HG03108 (cell line): ENCODE results near the gene EHD4.

Experiments
- ATAC-seq: cut with Tn5 transposase; IDR thresholded peaks from one replicate; pipeline ENCODE4 v1.9.1; 2021; ENCODE audit warnings: moderate library complexity; ENCODE audit not compliant: unreplicated experiment

EHD4 gene

DNA sequence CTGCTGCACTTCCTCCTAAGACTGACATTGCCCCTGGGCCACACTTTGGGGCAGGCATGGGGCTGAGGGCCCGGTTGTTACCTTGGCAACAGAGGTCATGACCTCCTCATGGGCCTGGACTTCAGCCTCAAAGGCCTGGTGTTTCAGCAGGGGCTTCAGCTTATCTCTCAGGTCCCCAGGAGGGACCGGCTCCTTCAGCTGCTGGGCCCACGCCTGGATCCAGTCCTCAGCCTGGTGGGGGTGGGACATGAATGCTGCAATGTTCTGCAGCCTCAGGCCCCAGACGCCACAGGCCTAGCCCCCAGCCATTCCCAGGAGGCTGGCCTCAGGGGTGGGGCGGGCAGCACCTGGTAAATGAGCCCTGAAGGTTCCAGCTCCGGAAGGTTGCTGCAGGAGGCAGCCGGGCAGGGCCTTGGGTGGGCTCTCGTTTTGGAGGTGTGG, 106.1 kb downstream of the EHD4 start:
- no peak for ATAC-seq

DNA sequence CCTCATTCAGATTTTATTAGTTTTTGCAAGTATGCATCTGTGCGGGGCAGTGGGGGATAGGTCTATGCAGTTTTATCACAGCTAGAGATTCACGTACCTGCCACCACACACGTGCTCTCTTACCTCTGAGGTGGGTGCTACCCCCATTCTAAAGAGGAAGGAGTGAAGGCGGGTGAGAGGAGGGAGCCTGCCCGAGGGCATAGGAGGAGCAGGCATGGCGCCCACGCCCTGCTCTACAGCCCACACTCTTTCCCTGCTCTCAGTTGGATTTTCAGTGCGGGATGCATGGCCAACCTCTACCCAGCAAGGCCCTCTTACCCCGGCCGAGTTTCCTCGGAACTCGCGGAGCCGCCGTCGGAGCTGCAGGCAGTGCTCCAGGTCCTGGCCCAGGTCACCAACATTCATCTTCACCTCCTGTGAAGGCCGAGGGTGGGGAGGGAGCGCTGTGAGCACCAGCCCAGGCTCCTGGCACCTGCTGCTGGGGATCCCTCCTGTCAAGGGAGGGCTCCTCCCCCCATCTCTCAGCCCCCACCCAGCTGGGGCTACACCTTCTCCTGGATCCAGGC, 106.8 kb downstream of the EHD4 start:
- ATAC-seq = no peak

DNA sequence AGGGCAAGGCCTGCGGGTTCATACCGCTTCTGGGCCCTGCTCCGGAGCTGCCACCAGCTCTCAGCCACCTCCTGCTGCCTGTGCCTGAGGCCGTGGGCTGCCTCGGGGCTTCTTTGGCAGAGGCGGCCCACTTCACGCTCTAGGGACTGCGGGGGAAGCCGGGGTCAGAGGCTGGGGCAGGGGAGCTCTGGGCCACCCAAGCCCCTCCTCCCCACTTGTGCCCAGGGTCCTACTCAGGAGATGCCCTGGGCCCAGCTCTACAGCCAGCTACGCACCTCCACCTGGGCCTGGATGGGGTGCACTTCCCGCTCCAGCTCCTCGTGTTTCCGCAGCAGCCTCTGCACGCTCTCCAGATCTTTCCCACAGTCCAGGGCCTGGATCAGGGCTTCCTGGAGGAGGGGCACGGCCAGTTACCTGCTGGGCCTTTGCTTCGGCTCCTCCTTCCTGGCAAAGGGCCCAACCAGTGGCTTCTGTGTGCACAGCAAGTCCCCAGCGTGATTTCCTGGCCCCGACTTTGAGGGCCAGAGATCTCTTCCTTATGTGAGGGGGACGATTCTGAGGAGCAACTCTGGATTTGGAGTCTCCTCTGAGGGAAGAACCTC, 109.7 kb downstream of the EHD4 start:
- ATAC-seq = no peak

DNA sequence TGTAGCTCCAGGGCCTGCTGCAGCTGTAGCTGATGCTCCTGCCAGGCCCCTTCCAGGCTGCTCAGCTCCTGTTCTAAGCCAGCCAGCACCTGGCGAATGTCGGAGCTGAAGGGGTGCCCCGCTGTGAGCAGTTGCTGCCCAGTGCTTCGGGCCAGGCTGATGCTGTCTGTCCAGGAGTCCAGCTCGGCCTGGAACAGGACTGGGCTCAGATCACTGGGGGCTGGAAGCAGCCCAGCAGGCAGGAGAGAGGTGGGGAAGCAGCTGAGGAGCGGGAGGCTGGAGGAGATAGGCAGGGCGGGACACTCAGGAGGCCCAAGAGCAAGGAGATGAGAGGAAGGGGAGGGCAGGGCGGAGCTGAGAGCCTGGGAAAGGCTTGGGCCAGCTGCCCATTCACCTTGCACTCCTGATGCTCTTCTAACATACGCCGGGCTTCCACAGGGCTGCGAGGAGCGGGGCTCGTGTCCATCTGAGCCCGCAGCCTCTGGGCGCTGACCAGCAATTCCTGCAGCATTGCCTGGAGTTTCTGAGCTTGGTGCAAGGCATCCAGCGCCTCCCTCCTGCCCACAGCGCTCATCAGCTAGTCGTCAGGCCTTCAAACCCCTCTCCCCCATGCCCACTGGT, 110.5 kb downstream of the EHD4 start:
- no peak for ATAC-seq

DNA sequence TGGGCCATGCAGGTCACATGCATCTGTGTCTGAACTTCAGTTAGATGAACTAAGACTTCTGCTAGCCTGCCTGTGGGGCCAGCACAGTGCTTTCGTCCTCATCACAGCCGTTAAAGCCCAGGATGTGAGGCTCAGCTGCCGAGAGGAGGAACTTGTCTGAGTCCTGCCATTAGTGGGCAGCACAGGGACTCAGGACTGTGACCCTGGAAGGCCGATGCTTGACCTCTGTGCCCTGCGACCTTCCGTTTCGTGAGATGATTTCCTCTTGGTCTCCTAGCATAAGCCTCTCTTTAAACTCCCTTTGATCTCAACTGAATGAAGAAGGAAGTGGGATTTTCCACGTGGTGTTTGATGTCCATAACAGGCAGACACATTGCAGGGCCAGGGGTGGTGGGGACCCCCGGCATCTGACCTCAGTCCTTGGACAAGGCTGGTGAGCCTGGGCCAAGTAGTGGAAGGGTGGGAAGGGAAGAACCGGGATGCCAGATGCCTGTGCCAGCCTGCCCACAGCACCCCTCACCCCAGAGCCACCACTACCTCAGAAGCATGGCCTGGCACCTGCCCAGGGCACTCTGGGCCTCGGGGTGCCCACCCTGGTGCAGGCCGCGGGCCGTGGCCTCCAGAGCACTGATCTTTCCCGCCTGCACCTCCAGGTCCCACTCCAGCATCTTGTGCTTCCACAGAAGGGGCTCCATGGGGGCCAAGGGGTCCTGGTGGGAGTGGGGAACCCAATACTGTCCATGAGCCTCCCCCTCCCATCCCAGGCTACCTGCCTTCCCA, 112.1 kb downstream of the EHD4 start:
- no peak for ATAC-seq

DNA sequence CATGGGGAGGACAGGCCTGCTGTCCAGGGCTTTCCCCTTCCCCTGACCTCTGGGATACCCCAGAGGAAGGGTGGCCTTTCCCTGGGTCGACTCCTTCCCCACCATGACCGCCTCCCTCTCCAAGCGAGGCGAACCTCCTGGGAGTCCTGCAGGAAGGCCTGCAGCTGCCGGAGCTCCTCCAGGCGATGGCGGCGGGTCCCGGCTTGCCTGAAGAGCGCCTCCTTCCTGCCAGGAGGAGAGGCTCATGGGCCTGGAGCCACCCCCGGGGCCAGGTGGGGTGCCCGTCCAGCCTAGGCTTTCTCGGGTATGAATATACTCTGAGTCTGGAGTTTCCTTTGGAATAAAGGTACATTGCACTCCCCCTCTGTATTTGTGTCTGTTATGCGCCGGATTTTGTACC, 113.6 kb downstream of the EHD4 start:
- ATAC-seq = no peak

DNA sequence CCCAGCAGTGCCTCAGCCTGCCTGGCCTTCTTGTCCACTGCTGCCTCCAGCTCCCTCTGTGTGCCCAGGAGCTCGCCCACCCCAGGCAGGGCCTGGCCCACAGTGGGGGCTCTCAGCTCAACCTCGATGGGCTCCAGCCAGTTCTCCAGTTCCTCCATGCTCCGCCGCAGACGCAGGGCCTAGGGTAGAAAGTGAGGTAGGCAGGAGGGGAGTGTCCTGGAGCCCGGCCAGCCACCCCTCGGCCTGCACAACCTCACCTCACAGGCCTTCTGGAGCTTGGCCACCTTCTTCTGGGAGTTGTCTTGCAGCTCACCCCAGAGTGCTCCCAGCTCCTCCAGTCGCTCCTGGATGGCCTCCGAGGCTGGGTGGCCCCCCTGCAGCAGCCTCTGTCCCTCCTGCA, 115.0 kb downstream of the EHD4 start:
- no peak for ATAC-seq

DNA sequence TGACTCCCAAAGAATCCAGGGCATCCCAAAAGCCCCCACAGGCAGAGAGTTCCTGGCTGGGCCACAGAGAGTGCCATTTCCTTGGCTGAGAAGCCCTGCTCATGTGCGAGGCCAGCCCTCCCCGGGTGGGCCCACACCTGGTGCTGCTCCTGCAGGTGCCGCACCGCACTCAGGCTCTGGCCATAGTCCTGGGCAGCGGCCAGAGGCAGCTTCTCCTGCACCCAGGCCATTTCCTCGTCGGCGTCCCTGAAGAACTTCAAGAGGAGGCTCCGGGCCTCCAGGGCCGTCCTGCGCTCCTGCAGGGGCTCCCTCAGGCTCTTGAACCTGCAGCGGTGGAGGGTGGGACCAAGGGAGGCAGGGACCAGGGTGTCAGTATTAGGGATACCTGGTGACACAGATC, 115.6 kb downstream of the EHD4 start:
- no peak for ATAC-seq

DNA sequence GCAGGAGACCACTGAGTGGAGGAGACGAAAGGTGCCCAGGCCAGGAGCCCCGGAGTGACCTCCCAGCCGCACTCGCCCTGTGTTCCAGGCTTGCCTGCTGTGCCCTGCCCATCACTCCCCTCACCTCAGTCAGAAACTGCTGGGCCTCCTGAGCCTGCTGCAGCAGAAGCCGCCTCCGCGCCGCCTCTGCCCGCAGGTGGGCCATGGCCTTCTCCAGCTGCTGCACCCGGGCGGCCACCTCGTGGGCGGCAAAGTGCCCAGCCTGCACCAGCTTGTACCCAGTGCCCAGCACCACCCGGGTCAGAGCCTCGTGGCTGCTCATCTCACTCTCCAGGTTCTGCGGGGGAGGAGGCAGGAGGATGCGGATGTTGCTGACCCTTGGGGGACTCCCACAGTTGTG, 116.1 kb downstream of the EHD4 start:
- ATAC-seq = no peak

DNA sequence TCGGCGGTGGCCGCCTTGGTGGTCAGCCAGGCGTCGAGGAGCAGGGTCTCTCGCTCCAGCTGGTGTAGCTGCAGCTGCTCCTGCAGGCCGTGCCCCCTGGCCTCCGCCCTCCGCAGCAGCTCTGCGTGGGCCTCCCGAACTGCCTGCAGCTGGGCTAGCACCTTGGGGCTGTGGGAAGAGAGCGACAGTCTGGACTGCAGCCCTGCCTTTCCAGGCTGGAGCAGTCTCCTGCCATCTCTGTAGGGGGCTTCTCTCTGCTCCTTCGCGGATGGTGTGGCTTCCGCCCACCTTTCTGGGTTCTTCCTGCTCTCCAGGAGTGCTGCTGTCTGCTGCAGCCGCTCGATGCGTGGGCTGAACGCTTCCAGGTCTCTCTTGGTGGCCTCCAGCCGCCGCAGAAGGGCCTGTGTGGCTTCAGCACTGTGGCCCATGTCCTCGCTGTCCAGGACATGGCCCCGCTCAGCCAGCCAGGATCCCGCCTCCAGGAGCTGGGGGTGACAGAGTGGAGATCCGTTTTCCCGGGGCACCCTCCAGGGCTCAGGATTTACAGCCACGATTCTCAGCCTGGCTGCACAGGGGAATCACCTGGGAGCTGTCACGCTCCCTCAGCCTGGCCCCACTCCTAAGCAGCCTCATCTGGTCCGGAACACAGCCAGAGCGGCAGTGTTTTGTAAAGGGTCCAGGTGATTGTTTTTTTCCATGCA, 116.9 kb downstream of the EHD4 start:
- no peak for ATAC-seq

DNA sequence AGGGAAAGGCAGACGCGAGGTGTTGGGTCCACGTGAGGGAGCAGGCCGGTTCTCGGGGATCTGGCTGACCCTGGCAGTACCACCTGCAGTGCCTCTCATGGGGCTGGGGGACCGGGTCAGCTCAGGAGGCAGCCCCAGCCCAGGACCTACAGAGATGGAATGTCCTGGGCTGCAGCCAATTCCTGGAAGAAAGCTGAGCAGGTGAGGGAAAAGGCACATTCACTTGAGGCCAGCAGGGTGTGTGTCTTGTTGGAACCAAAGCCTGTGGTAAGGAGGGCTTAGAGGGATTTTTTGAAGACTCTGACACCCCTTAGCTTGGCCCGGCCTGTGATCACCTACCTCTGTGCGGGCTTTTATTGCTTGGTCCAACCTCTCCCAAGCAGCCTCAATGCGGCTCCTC, 117.9 kb downstream of the EHD4 start:
- no peak for ATAC-seq

DNA sequence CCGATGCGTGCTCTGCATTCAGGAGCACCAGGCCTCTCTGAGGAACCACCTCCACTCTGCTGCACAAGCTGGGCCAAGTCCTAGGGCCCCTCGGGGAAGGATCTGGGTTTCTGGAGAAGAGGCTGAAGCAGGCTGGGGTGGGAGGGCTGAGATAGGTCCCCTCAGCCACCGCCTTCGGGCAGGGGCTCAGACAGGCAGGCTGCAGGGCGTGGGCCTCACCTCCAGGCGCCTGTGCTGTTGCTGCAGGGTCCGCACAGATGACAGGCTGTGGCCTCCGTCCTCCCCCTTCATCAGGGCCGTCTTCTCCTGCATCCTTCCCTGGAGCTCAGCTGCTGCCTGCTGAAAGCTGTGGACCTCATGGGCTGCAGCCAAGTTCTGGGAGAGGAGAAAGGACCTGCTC, 118.5 kb downstream of the EHD4 start:
- ATAC-seq = no peak

DNA sequence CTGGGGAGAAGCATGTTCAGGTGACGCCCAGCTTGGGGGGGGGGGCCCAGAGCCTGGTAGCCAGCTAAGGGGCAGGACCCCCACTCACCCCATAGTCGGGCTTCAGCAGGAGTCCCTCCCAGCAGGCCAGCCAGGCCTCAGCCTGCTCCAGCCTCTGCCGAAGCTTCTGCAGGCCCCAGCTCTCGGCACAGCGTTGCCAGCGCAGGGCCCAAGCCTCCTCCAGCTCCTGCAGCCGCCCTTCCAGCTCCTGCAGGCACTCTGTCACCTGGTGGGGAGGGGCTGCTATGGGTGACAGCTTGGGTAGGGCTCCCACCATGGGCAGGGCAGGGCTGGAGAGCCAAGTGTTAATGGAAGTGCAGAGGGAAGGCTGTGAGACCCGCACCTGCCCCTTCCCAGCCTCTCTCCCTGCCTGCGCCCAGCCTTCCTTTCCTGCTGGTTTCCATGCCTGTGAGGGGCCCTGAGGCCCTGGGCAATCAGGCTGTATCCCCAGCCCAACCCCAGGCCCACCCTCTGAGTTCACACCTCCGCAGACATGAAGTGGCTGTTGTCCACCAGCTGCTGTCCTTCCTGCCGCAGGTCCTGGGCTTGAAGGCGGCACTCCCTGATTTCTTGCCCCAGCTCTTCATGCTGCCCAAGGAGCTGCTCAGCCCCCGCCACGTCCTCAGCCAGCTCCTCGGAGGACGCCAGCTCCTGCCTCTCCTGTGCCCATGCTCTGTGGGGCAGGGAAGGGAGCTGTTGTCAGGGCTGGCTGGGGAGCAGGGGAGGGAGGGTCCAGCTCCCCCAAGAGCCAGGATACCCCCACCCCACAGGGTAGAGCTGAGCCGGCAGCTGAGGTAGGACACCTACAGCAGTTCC, 119.4 kb downstream of the EHD4 start:
- ATAC-seq = no peak

DNA sequence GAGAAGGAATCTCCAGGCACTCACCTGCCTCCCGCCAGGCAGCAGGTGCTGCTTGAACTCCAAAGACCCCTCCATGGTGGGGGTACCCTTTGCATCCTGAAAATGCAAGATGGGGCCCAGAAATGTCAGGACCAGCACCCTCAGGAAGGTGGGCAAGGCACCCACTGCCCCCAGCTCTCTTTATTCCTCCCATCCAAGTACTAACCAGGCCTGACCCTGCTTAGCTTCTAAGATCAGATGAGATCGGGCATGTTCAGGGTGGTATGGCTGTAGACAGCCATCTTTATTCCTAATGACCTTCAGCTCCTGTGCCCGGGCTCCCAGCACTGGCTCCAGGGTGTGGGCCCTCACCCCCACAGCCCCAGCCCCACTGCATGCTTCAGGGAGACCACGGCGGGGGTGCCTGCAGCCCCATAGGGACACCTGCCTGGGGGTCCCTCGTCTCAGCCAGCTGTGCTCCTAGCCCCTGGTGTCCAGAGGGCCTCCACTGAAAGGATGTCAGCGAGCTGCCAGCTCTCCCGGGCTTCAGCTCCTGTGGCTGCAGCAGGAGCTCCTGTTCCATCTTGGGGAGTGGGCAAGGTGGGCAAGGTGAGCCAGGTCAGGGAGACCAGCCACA, 120.5 kb downstream of the EHD4 start:
- no peak for ATAC-seq

DNA sequence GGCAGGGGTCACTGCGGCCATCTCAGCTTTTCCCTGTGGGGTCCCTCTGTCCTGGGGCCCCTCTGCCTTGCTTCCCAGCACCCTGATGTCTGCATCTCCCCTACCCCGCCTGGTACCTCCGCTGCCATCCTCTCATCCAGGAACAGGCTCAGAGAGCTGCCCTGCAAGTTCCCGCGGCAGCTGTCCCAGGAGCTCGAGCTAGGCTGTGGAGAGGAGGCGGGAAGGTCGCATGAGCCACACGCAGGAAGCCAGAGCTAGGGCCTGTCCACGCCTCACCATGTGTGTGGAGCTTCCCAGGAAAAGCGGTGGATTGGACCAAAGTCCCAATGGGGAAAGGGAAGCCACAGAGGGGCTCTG, 121.2 kb downstream of the EHD4 start:
- ATAC-seq = no peak

DNA sequence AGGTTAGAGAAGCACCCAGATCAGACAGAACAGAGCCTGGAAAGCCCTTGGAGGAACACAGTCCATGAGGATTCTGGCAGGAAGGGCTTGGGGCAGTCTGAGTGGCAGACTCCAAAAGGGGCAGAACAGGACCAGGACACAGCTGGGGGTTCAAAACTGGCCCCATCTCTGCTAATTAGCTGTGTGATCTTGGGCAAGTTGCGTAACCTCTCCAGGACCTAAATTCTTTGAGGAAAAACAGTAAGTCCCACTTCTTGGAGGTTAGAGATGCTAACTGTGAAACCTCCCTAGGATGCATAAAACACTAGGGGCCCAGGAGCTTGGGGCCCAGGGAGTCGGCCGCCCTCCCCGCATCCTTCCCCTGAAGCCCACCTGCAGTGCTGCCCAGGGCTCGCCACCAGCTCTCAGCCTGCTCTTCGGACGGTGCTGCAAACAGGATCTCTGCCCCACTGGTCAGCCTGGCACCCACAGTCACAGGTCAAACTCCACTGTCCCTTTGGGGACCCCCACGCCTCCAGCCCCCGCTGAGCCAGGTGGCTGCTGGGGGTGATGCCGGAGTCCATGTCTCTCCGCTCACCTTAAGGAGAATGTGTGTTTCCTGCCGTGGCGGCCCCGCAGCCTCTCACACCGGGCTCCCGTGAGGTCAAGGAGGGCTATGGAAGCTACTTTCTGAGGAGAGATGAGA, 121.7 kb downstream of the EHD4 start:
- ATAC-seq = no peak

DNA sequence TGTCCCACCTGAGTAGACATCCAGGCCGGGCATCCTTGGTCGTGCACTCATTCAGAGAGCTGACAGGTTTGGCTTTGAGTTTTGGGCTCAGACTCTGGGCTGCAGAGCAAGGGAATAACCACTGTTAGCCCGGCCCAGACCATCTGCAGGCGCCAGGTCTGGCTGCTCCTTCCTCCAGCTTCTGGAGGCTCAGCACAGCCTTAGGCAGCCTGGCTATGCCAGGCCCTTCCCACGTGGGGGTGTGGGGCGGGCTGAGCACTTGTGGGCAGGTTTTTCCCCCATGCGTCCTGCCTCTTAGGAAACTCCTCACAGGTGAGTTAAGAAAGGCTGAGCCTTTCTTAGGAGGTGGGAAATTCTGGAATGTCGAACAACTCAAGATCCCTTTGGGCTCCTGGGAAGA, 122.5 kb downstream of the EHD4 start:
- ATAC-seq = no peak

DNA sequence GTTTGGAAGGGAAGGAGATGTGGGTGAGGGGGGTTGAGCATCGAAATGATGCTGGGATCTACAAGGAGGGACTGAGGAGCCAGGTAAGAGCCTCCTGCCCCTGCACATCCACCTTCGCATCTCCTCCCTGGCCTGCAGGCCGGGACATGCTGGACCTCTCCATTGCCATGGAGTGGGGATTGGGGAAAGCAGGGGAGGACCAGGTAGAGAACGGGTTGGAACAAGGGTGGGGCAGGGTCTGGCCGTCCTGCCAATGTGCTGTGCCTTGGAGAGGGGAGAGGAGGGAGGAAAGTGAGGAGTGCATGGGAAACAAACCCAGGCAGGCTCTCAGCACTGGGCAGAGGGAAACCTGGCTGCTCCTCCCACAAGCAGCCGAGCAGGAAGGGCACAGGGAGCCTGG, 123.2 kb downstream of the EHD4 start:
- ATAC-seq = no peak

DNA sequence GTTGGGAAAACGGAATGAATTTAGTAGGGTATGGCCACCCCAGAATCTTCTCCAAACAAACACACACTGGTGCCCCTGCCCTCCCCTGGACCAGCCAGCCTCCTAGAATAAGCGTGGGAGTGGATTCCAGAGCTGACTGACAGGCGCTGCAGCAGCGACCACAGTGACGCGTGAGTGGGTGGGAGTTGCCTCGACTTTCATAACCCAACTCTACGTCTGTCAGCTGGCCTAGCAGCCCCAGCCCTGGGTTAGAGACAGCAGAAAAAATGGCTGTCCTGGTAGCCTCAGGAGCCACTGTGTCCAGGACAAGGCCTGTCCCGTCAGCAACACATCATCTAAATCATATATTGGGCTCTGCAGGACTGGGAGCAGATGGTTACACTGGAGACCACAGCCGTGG, 123.7 kb downstream of the EHD4 start:
- ATAC-seq = no peak

DNA sequence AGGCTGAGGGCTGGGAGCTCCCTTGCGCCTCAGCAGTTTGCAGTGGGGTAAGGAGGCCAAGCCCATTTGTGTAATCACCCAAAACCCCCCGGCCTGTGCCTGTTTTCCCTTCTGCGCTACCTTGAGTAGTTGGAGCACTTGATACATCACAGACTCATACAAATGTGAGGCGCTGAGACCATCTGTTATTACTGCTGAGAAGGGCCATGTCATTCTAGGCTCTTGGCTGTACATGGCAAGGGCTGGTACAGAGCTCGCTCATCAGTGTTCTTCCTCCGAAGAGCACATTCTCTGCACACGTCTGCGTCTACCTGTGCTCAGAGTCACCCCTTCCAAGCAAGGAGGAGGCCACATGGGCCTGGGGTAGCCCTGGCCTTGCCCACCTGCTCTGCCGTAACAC, 124.4 kb downstream of the EHD4 start:
- ATAC-seq = no peak
